ENCODE data around the gene TBX2. TPM values are rescaled to one million over a fixed set of nuclear protein-coding genes. Genes with fewer than 3 reads are reported as not detected.

TBX2 gene
- total and polyA plus RNA-seq, 2 of the 13 experiments (the other 11 are each of a cell fraction or from before 2014, with no cell fraction given), result 2.8 to 15.3 TPM

GRCh38 chr17:61393904-61394629 is 5.6 kb upstream of the TBX2 start (continued):
- no peak for TF ChIP-seq PRMT3 (CRISPR knock-in tag; IDR thresholded peaks at IDR 0.05; ENCODE audit: borderline replicate concordance, low read depth)
- 0 out of 2 replicates have a peak, but pooled peaks have one; percentile 56 for TF ChIP-seq PRDM10 (CRISPR knock-in tag; IDR thresholded peaks at IDR 0.05; ENCODE audit: low read depth)
- TF ChIP-seq SALL1 (CRISPR knock-in tag; IDR thresholded peaks at IDR 0.05), result peak; percentile 63
- TF ChIP-seq MATR3 (CRISPR knock-in tag; IDR thresholded peaks at IDR 0.05), result no peak
- TF ChIP-seq GATAD1 (CRISPR knock-in tag; IDR thresholded peaks at IDR 0.05), result no peak
- TF ChIP-seq ZNF879 (CRISPR knock-in tag; IDR thresholded peaks at IDR 0.05), result no peak
- TF ChIP-seq ZNF746 (CRISPR knock-in tag; IDR thresholded peaks at IDR 0.05), result peak; percentile 64
- TF ChIP-seq FOXP1 (IDR thresholded peaks at IDR 0.05), result no peak
- 0 out of 2 replicates have a peak, but pooled peaks have one; percentile 6 for TF ChIP-seq FOXP1 (CRISPR knock-in tag; IDR thresholded peaks at IDR 0.05)
- TF ChIP-seq ZNF30 (CRISPR knock-in tag; IDR thresholded peaks at IDR 0.05), result no peak
- peak; percentile 57 for TF ChIP-seq PHF5A (CRISPR knock-in tag; IDR thresholded peaks at IDR 0.05; ENCODE audit: low read depth, unreplicated experiment)
- peak; percentile 82 for TF ChIP-seq CHD4 (IDR thresholded peaks at IDR 0.05; ENCODE audit: borderline replicate concordance, low read length)
- no peak; the same call in 1 of the 2 replicates for TF ChIP-seq ZNF615 (CRISPR knock-in tag; IDR thresholded peaks at IDR 0.05; ENCODE audit: borderline replicate concordance)
- TF ChIP-seq TAF15 (IDR thresholded peaks at IDR 0.05; ENCODE audit: low read depth, low read length, poor library complexity, severe bottlenecking), result no peak
- TF ChIP-seq ZNF724P (CRISPR knock-in tag; IDR thresholded peaks at IDR 0.05; ENCODE audit: borderline replicate concordance), result no peak
- TF ChIP-seq TIGD3 (CRISPR knock-in tag; IDR thresholded peaks at IDR 0.05; ENCODE audit: borderline replicate concordance), result no peak
- TF ChIP-seq ZNF383 (CRISPR knock-in tag; IDR thresholded peaks at IDR 0.05; ENCODE audit: borderline replicate concordance), result peak; percentile 95; the same call in 1 of the 2 replicates
- TF ChIP-seq PHB2 (IDR thresholded peaks at IDR 0.05; ENCODE audit: partially characterized antibody), result no peak
- TF ChIP-seq IRX3 (CRISPR knock-in tag; IDR thresholded peaks at IDR 0.05; ENCODE audit: borderline replicate concordance, low read depth), result no peak; the same call in 1 of the 2 replicates
- 0 out of 2 replicates have a peak, but pooled peaks have one; percentile 10 for TF ChIP-seq ZNF512B (CRISPR knock-in tag; IDR thresholded peaks at IDR 0.05; ENCODE audit: borderline replicate concordance)
- TF ChIP-seq IKZF5 (CRISPR knock-in tag; IDR thresholded peaks at IDR 0.05), result peak; percentile 31; the same call in 1 of the 2 replicates
